LNCAP (cell line): ENCODE measurements around the gene CAPN5.

Experiments used
- CTCF ChIP-seq: fragments of 450-650 bp; IDR thresholded peaks from 2 replicates; pipeline ENCODE4 v1.5.1; 2017; ENCODE audit warnings: mild to moderate bottlenecking

Gene CAPN5

GRCh38 chr11:77089004-77089545 lies 22.3 kb downstream of the CAPN5 start:
- no peak for TF ChIP-seq CTCF

GRCh38 chr11:77090046-77090372 lies 23.2 kb downstream of the CAPN5 start:
- no peak for TF ChIP-seq CTCF

- no peak for TF ChIP-seq CTCF
Measured at GRCh38 chr11:77090373-77091111, 23.8 kb downstream of the CAPN5 start.

GRCh38 chr11:77091146-77091940 lies 24.6 kb downstream of the CAPN5 start:
- TF ChIP-seq CTCF: peak; percentile 96

- TF ChIP-seq CTCF: no peak
Measured at GRCh38 chr11:77092382-77092781, 25.6 kb downstream of the CAPN5 start.

- TF ChIP-seq CTCF: no peak
Measured at GRCh38 chr11:77093056-77093891, 26.5 kb downstream of the CAPN5 start.

GRCh38 chr11:77093987-77094840 lies 27.4 kb downstream of the CAPN5 start:
- TF ChIP-seq CTCF: no peak
